Calu3 (cell line): ENCODE data around the gene SLC31A2. TPM values are rescaled to one million over a fixed set of nuclear protein-coding genes. Genes with fewer than 3 reads are reported as not detected.

Source experiments
- BruUV-seq: library from RNA; stranded (reverse); fragments of 400-500 nt; replicated peaks from 2 replicates; lab custom pipeline; 2021; lab: Mats Ljungman, UMichigan
- CTCF ChIA-PET: fragments of 300-600 bp; sonication (Branson Sonifier 250); formaldehyde crosslinking; loops from one replicate; lab custom pipeline; 2022; ENCODE audit warnings: antibody characterized with exemption; lab: Charles Lee
- DNase-seq: peaks from one replicate; pipeline ENCODE4 v3.0.0; 2022
- H3K27ac Mint-ChIP-seq: one replicate; pipeline ENCODE4 v1.8.0; 2022; ENCODE audit warnings: mixed read lengths; ENCODE audit not compliant: unreplicated experiment
- H3K27me3 Mint-ChIP-seq: one replicate; pipeline ENCODE4 v1.8.0; 2022; ENCODE audit warnings: mixed read lengths; ENCODE audit not compliant: unreplicated experiment
- H3K36me3 Mint-ChIP-seq: one replicate; pipeline ENCODE4 v1.8.0; 2022; ENCODE audit warnings: mild to moderate bottlenecking, moderate library complexity, mixed read lengths; ENCODE audit not compliant: insufficient read depth, unreplicated experiment
- H3K4me1 Mint-ChIP-seq: one replicate; pipeline ENCODE4 v1.8.0; 2022; ENCODE audit warnings: mild to moderate bottlenecking, low read depth, mixed read lengths; ENCODE audit not compliant: unreplicated experiment
- H3K4me3 Mint-ChIP-seq: one replicate; pipeline ENCODE4 v1.8.0; 2022; ENCODE audit warnings: mild to moderate bottlenecking, low read depth, moderate library complexity, mixed read lengths; ENCODE audit not compliant: unreplicated experiment
- H3K9me3 Mint-ChIP-seq: one replicate; pipeline ENCODE4 v1.8.0; 2022; ENCODE audit warnings: low read depth, mixed read lengths; ENCODE audit not compliant: unreplicated experiment
- CTCF ChIP-seq: fragments of 200-600 bp; IDR thresholded peaks from one replicate; pipeline ENCODE4 v1.8.0; 2022; ENCODE audit warnings: antibody characterized with exemption; ENCODE audit not compliant: unreplicated experiment
- intact Hi-C: fragments of 100-400 bp; cut with micrococcal nuclease; formaldehyde crosslinking; loops from one replicate; pipeline ENCODE4 v1.10.0; 2022; ENCODE audit not compliant: unreplicated experiment
- total RNA-seq: library from RNA; stranded (reverse); gene quantifications from 2 replicates; pipeline ENCODE4 v1.2.3, GENCODE V29; 2022

SLC31A2 gene
- total RNA-seq, 1 experiment from 2014 or later = 1.8 TPM

- no peak for TF ChIP-seq CTCF
- no peaks in the 10 kb centered on the region for H3K27me3 Mint-ChIP-seq
- H3K27ac Mint-ChIP-seq = no peak overlapping the region
- no peaks in the 10 kb centered on the region for H3K9me3 Mint-ChIP-seq
- H3K4me3 Mint-ChIP-seq = no peak overlapping the region
- H3K4me1 Mint-ChIP-seq = no peaks in the 10 kb centered on the region
- H3K36me3 Mint-ChIP-seq = peaks cover 5% of the 10 kb centered on the region
- no TSS peak for BruUV-seq
- CTCF ChIA-PET = no interaction called here
- intact Hi-C loops = no loop called here
- no peak for DNase-seq
Observed at GRCh38 chr9:113178087-113178486, 27.3 kb downstream of the SLC31A2 start.

DNA sequence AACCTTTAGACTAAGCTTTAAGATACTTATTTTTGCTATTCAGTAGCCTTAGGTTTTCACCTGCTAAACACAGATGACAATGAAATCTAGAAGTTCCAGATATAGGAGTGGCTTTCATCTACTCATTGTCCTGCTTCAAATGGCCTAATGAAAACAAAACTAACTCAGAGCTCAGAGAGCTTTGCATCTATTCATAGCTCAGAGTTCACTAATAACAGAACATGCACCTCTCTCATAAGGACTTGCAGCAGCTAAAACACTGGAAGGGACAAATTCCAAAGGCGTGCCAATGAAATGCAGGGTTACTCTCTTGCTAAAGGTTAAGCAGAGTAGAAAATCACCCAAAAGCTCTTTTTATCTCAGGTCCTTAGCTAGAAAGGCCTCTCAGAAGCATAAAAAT lies 29.0 kb downstream of the SLC31A2 start:
- no peak for TF ChIP-seq CTCF
- no peak overlapping the region for H3K27ac Mint-ChIP-seq
- no peak for DNase-seq
- intact Hi-C loops = no loop called here
- BruUV-seq = no TSS peak
- CTCF ChIA-PET = no interaction called here
- H3K27me3 Mint-ChIP-seq = no peaks in the 10 kb centered on the region
- H3K9me3 Mint-ChIP-seq = no peaks in the 10 kb centered on the region
- H3K4me3 Mint-ChIP-seq = no peak overlapping the region
- H3K4me1 Mint-ChIP-seq = no peaks in the 10 kb centered on the region
- no peaks in the 10 kb centered on the region for H3K36me3 Mint-ChIP-seq

DNA sequence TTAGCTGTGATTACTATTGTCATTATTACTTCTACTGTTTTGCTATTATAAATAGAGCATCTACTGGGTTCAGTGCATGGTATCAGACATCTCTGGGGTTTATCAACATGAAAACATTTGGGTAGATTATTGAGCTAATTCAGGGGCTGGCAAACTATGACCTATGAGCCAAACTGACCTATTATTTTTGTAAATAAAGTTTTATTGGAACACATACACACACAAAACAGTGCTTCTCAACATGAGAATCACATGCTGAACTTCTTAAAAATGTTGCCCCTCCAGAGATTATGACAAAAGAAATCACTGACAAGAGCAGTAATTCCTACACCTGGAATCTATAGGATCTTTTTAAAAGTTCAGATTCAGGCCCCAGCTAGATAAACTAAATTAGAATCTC lies 30.4 kb downstream of the SLC31A2 start:
- CTCF ChIA-PET = no interaction called here
- Mint-ChIP-seq H3K9me3 (no peaks in the 10 kb centered on the region), H3K27ac (no peak overlapping the region), H3K4me1 (no peaks in the 10 kb centered on the region), H3K36me3 (no peaks in the 10 kb centered on the region), H3K27me3 (no peaks in the 10 kb centered on the region), H3K4me3 (no peak overlapping the region)
- TF ChIP-seq CTCF = no peak
- no peak for DNase-seq
- BruUV-seq = no TSS peak
- intact Hi-C loops = no loop called here

DNA sequence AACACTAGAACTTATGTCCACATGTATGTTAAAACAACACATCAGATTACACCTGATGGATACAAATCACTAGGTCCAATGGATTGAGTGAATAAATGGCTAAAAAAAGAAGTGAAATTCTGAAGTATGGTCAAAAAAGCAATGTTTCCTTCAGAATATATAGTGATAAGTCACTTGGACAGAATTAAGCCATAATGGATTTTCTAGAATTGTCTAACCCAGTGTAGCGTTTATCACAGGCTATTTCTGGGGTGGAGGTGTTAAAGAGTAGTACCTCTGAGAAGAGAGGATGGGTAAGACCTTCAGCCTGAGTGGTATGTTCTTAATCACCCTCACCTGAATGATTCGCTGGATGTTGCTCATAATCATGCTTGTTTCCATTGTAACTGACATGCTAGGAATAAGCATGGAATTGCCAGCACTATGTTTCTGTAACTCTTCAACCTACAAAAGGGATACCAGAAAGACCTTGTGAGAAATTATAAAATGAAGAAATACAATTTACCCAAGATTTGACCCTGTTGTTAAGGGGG lies 33.2 kb downstream of the SLC31A2 start:
- no peaks in the 10 kb centered on the region for H3K27me3 Mint-ChIP-seq
- no peak overlapping the region for H3K4me3 Mint-ChIP-seq
- CTCF ChIA-PET = no interaction called here
- BruUV-seq = no TSS peak
- intact Hi-C loops = no loop called here
- no peak for TF ChIP-seq CTCF
- no peak overlapping the region for H3K27ac Mint-ChIP-seq
- H3K4me1 Mint-ChIP-seq = no peaks in the 10 kb centered on the region
- no peak for DNase-seq
- H3K36me3 Mint-ChIP-seq = no peaks in the 10 kb centered on the region
- no peaks in the 10 kb centered on the region for H3K9me3 Mint-ChIP-seq
